ENCODE measurements around the gene KIF6.

GRCh38 chr6:39428152-39428551 is 297.1 kb downstream of the KIF6 start:
- TF ChIP-seq CTCF (conservative IDR thresholded peaks at IDR 0.05; ENCODE audit: low read depth, low read length), result no peak
- no peak for TF ChIP-seq EZH2 (IDR thresholded peaks at IDR 0.05; ENCODE audit: borderline replicate concordance, low read depth, low read length, poor library complexity, severe bottlenecking)
